Epithelial cell of proximal tubule (primary cell): Measurements from ENCODE around the gene CCDC102A. TPM values are rescaled to one million over a fixed set of nuclear protein-coding genes. Genes with fewer than 3 reads are reported as not detected.
A peak's percentile ranks its signal among the peaks of the same experiment; 100 is the strongest.

Experiments
- DNase-seq: peaks from one replicate; pipeline ENCODE4 v3.0.0-alpha.2; 2011; ENCODE audit warnings: low read depth
- H3K4me3 ChIP-seq: 2 replicates; pipeline ENCODE4 v1.5.1; 2011; ENCODE audit warnings: low read depth, mild to moderate bottlenecking, low read length
- CTCF ChIP-seq: conservative IDR thresholded peaks from 2 replicates; pipeline ENCODE4 v1.5.1; 2012; ENCODE audit warnings: low read depth, mild to moderate bottlenecking, low read length
- total RNA-seq: library from RNA; depleted of rRNA; stranded (reverse); fragments of >200 nt; gene quantifications from 2 replicates; pipeline ENCODE4 v1.2.3, GENCODE V29; 2015

Gene CCDC102A
- total RNA-seq, 1 donor from 2014 or later: 22.7 TPM

GRCh38 chr16:57527610-57528360 lies 8.6 kb downstream of the CCDC102A start:
- DNase-seq: no peak
- no peak overlapping the region for H3K4me3 ChIP-seq
- no peak for TF ChIP-seq CTCF

GRCh38 chr16:57527027-57527426 lies 9.3 kb downstream of the CCDC102A start:
- no peak for TF ChIP-seq CTCF
- DNase-seq: no peak
- no peak overlapping the region for H3K4me3 ChIP-seq

GRCh38 chr16:57526498-57526897 lies 9.9 kb downstream of the CCDC102A start:
- DNase-seq: no peak
- TF ChIP-seq CTCF: no peak
- no peak overlapping the region for H3K4me3 ChIP-seq

GRCh38 chr16:57525761-57526160 lies 10.6 kb downstream of the CCDC102A start:
- DNase-seq: no peak
- no peak overlapping the region for H3K4me3 ChIP-seq
- TF ChIP-seq CTCF: no peak

GRCh38 chr16:57522960-57523359 lies 13.4 kb downstream of the CCDC102A start:
- H3K4me3 ChIP-seq: no peak overlapping the region

GRCh38 chr16:57519796-57520360 lies 16.5 kb downstream of the CCDC102A start:
- no peak overlapping the region for H3K4me3 ChIP-seq
- DNase-seq: no peak
- TF ChIP-seq CTCF: peak; percentile 99

More at GRCh38 chr16:57522960-57523359, 13.4 kb downstream of the CCDC102A start:
- no peak for DNase-seq
- no peak for TF ChIP-seq CTCF

GRCh38 chr16:57518922-57519321 lies 17.4 kb downstream of the CCDC102A start:
- H3K4me3 ChIP-seq: no peak overlapping the region
- DNase-seq: no peak
- no peak for TF ChIP-seq CTCF
